Ascending aorta (tissue), 2 donors: ENCODE measurements around the gene ARHGEF28. TPM values are rescaled to one million over a fixed set of nuclear protein-coding genes. Genes with fewer than 3 reads are reported as not detected.
A peak's percentile ranks its signal among the peaks of the same experiment; 100 is the strongest.

Experiments
- DNase-seq, 2 donors: peaks; one replicate each; pipeline ENCODE4 v3.0.0-alpha.2; 2019; ENCODE audit warnings: low spot score in 2 of 2
- H3K27ac ChIP-seq, 2 donors: fragments of 200-600 bp; sonication (generic); one replicate each; pipeline ENCODE4 v1.5.1; 2016 to 2017; ENCODE audit warnings: mild to moderate bottlenecking in 1 of 2
- H3K27me3 ChIP-seq: fragments of 200-600 bp; sonication (generic); one replicate; pipeline ENCODE4 v1.5.1; 2017
- H3K36me3 ChIP-seq, 2 donors: fragments of 200-600 bp; sonication (generic); one replicate each; pipeline ENCODE4 v1.5.1; 2016
- H3K4me1 ChIP-seq, 2 donors: fragments of 200-600 bp; sonication (generic); one replicate each; pipeline ENCODE4 v1.5.1; 2016 to 2017; ENCODE audit warnings: mild to moderate bottlenecking in 1 of 2
- H3K4me3 ChIP-seq, 2 donors: fragments of 200-600 bp; sonication (generic); one replicate each; pipeline ENCODE4 v1.5.1; 2016 to 2017; ENCODE audit warnings: mild to moderate bottlenecking in 1 of 2
- H3K9me3 ChIP-seq, 2 donors: fragments of 200-600 bp; sonication (generic); one replicate each; pipeline ENCODE4 v1.5.1; 2016
- CTCF ChIP-seq, 3 experiments: fragments of 200-600 bp in 2 of 3; fragments of 450-650 bp in 1 of 3; sonication (generic) in 2 of 3; IDR thresholded peaks; one replicate each; pipeline ENCODE4 v1.5.1; 2016 to 2019; ENCODE audit warnings: antibody characterized with exemption in 3 of 3, mild to moderate bottlenecking in 1 of 3, moderate library complexity in 1 of 3
- intact Hi-C: fragments of 100-400 bp; cut with DNase I; formaldehyde crosslinking; loops from one replicate; pipeline ENCODE4 v1.15.1; 2023
- total RNA-seq: library from RNA; depleted of rRNA; stranded (reverse); fragments of >200 nt; gene quantifications from one replicate; pipeline ENCODE4 v1.1.0, GENCODE V29; 2016

Gene ARHGEF28
- total RNA-seq, 1 donor from 2014 or later = 15.1 TPM

GRCh38 chr5:73935719-73936118 is 309.7 kb downstream of the ARHGEF28 start:
- TF ChIP-seq CTCF (IDR thresholded peaks at IDR 0.05) = no peak
- Histone ChIP-seq H3K9me3 (no peaks in the 10 kb centered on the region), H3K27ac (no peak overlapping the region), H3K4me1 (peaks cover 0 to 11% of the 10 kb centered on the region in 2 donors), H3K36me3 (no peaks in the 10 kb centered on the region), H3K4me3 (no peak overlapping the region), H3K27me3 (no peaks in the 10 kb centered on the region)
- intact Hi-C loops = loop anchor here (10.0 kb wide), 1 partner anchor 379 kb away; no protein-coding TSS in a partner anchor
- DNase-seq = no peak

- Histone ChIP-seq H3K4me1 (peaks cover 0 to 21% of the 10 kb centered on the region in 2 donors), H3K27ac (peak overlapping the region; percentile 63 to 75), H3K4me3 (no peak overlapping the region), H3K27me3 (no peaks in the 10 kb centered on the region), H3K9me3 (no peaks in the 10 kb centered on the region), H3K36me3 (no peaks in the 10 kb centered on the region)
- intact Hi-C loops = loop anchor here (10.0 kb wide), 1 partner anchor 376 kb away; no protein-coding TSS in a partner anchor
- no peak for DNase-seq
- TF ChIP-seq CTCF (IDR thresholded peaks at IDR 0.05) = no peak
These were observed 312.4 kb downstream of the ARHGEF28 start for GRCh38 chr5:73938280-73938937.

- H3K27me3 ChIP-seq = no peaks in the 10 kb centered on the region
- H3K9me3 ChIP-seq = no peaks in the 10 kb centered on the region
- peaks cover 0 to 21% of the 10 kb centered on the region in 2 donors for H3K4me1 ChIP-seq
- H3K36me3 ChIP-seq = no peaks in the 10 kb centered on the region
- intact Hi-C loops = loop anchor here (10.0 kb wide), 1 partner anchor 376 kb away; no protein-coding TSS in a partner anchor
- no peak for TF ChIP-seq CTCF (IDR thresholded peaks at IDR 0.05)
- H3K4me3 ChIP-seq = no peak overlapping the region
- DNase-seq = no peak
- H3K27ac ChIP-seq = peak overlapping the region; percentile 63 to 75
These were observed 312.9 kb downstream of the ARHGEF28 start for GRCh38 chr5:73938938-73939320.

GRCh38 chr5:73939557-73939956 is 313.6 kb downstream of the ARHGEF28 start:
- no peaks in the 10 kb centered on the region for H3K36me3 ChIP-seq
- peak overlapping the region; percentile 63 to 75 for H3K27ac ChIP-seq
- no peak for TF ChIP-seq CTCF (IDR thresholded peaks at IDR 0.05)
- peaks cover 0 to 21% of the 10 kb centered on the region in 2 donors for H3K4me1 ChIP-seq
- intact Hi-C loops = loop anchor here (10.0 kb wide), 1 partner anchor 375 kb away; no protein-coding TSS in a partner anchor
- no peaks in the 10 kb centered on the region for H3K27me3 ChIP-seq
- H3K9me3 ChIP-seq = no peaks in the 10 kb centered on the region
- H3K4me3 ChIP-seq = no peak overlapping the region
- DNase-seq = no peak

GRCh38 chr5:73940026-73940425 is 314.0 kb downstream of the ARHGEF28 start:
- no peaks in the 10 kb centered on the region for H3K27me3 ChIP-seq
- no peaks in the 10 kb centered on the region for H3K36me3 ChIP-seq

More at GRCh38 chr5:73940026-73940425, 314.0 kb downstream of the ARHGEF28 start:
- Histone ChIP-seq H3K4me1 (peaks cover 0 to 21% of the 10 kb centered on the region in 2 donors), H3K4me3 (no peak overlapping the region), H3K27ac (peak overlapping the region; percentile 63 to 75), H3K9me3 (no peaks in the 10 kb centered on the region)
- intact Hi-C loops = no loop called here
- no peak for TF ChIP-seq CTCF (IDR thresholded peaks at IDR 0.05)
- no peak for DNase-seq
